K562 (cell line): ENCODE results near the gene SBNO1. TPM values are rescaled to one million over a fixed set of nuclear protein-coding genes. Genes with fewer than 3 reads are reported as not detected.

Experiments used
- ARNT ChIP-seq, 2 experiments: fragments of 450-650 bp; IDR thresholded peaks; 2 replicates each; pipeline ENCODE4 v1.6.1; 2016; ENCODE audit warnings: mild to moderate bottlenecking in 1 of 2
- CBX2 ChIP-seq: fragments of 200-600 bp; sonication (generic); IDR thresholded peaks from one replicate; pipeline ENCODE4 v1.6.1; 2012; ENCODE audit warnings: mild to moderate bottlenecking, low read length, inconsistent platforms; ENCODE audit not compliant: insufficient read depth, poor library complexity, severe bottlenecking
- CBX5 ChIP-seq: IDR thresholded peaks from 2 replicates; pipeline ENCODE4 v1.6.1; 2014; ENCODE audit warnings: low read depth, borderline replicate concordance
- CREB5 ChIP-seq: fragments of 250-450 bp; sonication (Bioruptor Pico); IDR thresholded peaks from 2 replicates; pipeline ENCODE4 v1.5.0; 2020; ENCODE audit warnings: mild to moderate bottlenecking
- FOXJ3 ChIP-seq: sonication (generic); formaldehyde crosslinking; IDR thresholded peaks from 2 replicates; pipeline ENCODE4 v1.4.0; 2020; ENCODE audit warnings: mild to moderate bottlenecking, missing genetic modification reagents
- GTF2F1 ChIP-seq: IDR thresholded peaks from 2 replicates; pipeline ENCODE4 v1.6.1; 2011; ENCODE audit warnings: low read depth, low read length, improper control_type of control experiment
- HCFC1 ChIP-seq: IDR thresholded peaks from 2 replicates; pipeline ENCODE4 v1.6.1; 2012; ENCODE audit warnings: low read depth, low read length, improper control_type of control experiment
- HLTF ChIP-seq: fragments of 450-650 bp; IDR thresholded peaks from 2 replicates; pipeline ENCODE4 v1.6.1; 2016
- LEF1 ChIP-seq: fragments of 450-650 bp; IDR thresholded peaks from 2 replicates; pipeline ENCODE4 v1.6.1; 2016; ENCODE audit warnings: mild to moderate bottlenecking
- MITF ChIP-seq: IDR thresholded peaks from 2 replicates; pipeline ENCODE4 v1.6.1; 2014; ENCODE audit warnings: antibody characterized with exemption
- RAD21 ChIP-seq, 2 experiments: fragments of 250-450 bp in 1 of 2; fragments of 450-650 bp in 1 of 2; sonication (Bioruptor Pico) in 1 of 2; formaldehyde crosslinking in 1 of 2; IDR thresholded peaks in 1 of 2; conservative IDR thresholded peaks in 1 of 2; 2 replicates each; pipeline versions ENCODE4 v1.4.0 to v1.8.0; 2020 to 2022; ENCODE audit warnings: mild to moderate bottlenecking in 2 of 2, moderate library complexity in 1 of 2
- RAD51 ChIP-seq: fragments of 450-650 bp; IDR thresholded peaks from 2 replicates; pipeline ENCODE4 v1.7.1; 2016; ENCODE audit warnings: low read depth, mild to moderate bottlenecking, borderline replicate concordance
- STAT6 ChIP-seq: sonication (generic); formaldehyde crosslinking; IDR thresholded peaks from 2 replicates; pipeline ENCODE4 v1.8.1; 2023; ENCODE audit warnings: mild to moderate bottlenecking, missing genetic modification reagents
- TAL1 ChIP-seq: fragments of 450-650 bp; IDR thresholded peaks from 2 replicates; pipeline ENCODE4 v1.6.1; 2016; ENCODE audit warnings: mild to moderate bottlenecking
- USF1 ChIP-seq: sonication (generic); formaldehyde crosslinking; IDR thresholded peaks from 2 replicates; pipeline ENCODE4 v1.9.0; 2022; ENCODE audit warnings: mild to moderate bottlenecking, missing genetic modification reagents
- ZNF121 ChIP-seq: sonication (generic); formaldehyde crosslinking; conservative IDR thresholded peaks from 2 replicates; pipeline ENCODE4 v1.8.0; 2022; ENCODE audit warnings: missing genetic modification reagents
- polyA plus RNA-seq, 8 experiments: library from polyadenylated mRNA; depleted of rRNA in 4 of 8; stranded (reverse) in 5 of 8; unstranded in 3 of 8; fragments of >200 nt; fragmentation: Nextera tagmentation in 2 of 8; fragmentation: Illumina TruSeq in 1 of 8; extraction: Ambion mirVana in 2 of 8; extraction: Trizol in 1 of 8; gene quantifications; 2 replicates each; pipeline versions ENCODE4 v1.2.1 to v1.2.3, GENCODE V29; 2011 to 2014; ENCODE audit warnings: inconsistent platforms in 1 of 8, missing spikeins in 1 of 8
- total RNA-seq, 7 experiments: library from RNA; depleted of rRNA in 6 of 7; stranded (reverse); fragments of >200 nt in 6 of 7; fragmentation: Illumina TruSeq in 2 of 7; extraction: Trizol in 2 of 7; gene quantifications; 2 replicates each; pipeline versions ENCODE4 v1.2.1 to v1.2.3, GENCODE V29; 2011 to 2021; ENCODE audit warnings: low replicate concordance in 1 of 7
- TF ChIP-seq, protein P1 (sequence below): fragments of 250-450 bp; sonication (Bioruptor Pico); IDR thresholded peaks from 2 replicates; pipeline ENCODE4 v1.4.0; 2020
- TF ChIP-seq, protein P2 (sequence below): fragments of 250-450 bp; sonication (Bioruptor Pico); IDR thresholded peaks from 2 replicates; pipeline ENCODE4 v1.5.1; 2021; ENCODE audit warnings: mild to moderate bottlenecking

Gene SBNO1
- total and polyA plus RNA-seq, 9 of the 15 experiments (the other 6 are each of a cell fraction or from before 2014, with no cell fraction given) = 14.9 to 77.1 (median 35.9) TPM

GRCh38 chr12:123365025-123365917, 624 bp upstream of the SBNO1 start (continued):
- no peak for TF ChIP-seq CBX2
- no peak for TF ChIP-seq CBX5
- TF ChIP-seq, protein P1, sequence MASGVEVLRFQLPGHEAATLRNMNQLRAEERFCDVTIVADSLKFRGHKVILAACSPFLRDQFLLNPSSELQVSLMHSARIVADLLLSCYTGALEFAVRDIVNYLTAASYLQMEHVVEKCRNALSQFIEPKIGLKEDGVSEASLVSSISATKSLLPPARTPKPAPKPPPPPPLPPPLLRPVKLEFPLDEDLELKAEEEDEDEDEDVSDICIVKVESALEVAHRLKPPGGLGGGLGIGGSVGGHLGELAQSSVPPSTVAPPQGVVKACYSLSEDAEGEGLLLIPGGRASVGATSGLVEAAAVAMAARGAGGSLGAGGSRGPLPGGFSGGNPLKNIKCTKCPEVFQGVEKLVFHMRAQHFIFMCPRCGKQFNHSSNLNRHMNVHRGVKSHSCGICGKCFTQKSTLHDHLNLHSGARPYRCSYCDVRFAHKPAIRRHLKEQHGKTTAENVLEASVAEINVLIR = no peak
- TF ChIP-seq, protein P2, sequence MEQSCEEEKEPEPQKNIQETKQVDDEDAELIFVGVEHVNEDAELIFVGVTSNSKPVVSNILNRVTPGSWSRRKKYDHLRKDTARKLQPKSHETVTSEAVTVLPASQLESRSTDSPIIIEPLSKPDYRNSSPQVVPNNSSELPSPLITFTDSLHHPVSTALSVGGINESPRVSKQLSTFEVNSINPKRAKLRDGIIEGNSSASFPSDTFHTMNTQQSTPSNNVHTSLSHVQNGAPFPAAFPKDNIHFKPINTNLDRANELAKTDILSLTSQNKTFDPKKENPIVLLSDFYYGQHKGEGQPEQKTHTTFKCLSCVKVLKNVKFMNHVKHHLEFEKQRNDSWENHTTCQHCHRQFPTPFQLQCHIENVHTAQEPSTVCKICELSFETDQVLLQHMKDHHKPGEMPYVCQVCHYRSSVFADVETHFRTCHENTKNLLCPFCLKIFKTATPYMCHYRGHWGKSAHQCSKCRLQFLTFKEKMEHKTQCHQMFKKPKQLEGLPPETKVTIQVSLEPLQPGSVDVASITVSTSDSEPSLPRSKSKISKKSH (CRISPR knock-in tag) = no peak
- peak; percentile 87 for TF ChIP-seq HCFC1
- peak in 1 of 2 experiments; percentile 88; a peak in 3 of 4 replicates for TF ChIP-seq ARNT (IDR thresholded peaks at IDR 0.05)
- no peak for TF ChIP-seq ZNF121 (CRISPR knock-in tag)
- TF ChIP-seq MITF = peak; percentile 79
- TF ChIP-seq LEF1 = no peak; the same call in 1 of the 2 replicates
- TF ChIP-seq USF1 (CRISPR knock-in tag) = peak; percentile 88
- TF ChIP-seq TAL1 = no peak
- TF ChIP-seq CREB5 (CRISPR knock-in tag) = no peak
- TF ChIP-seq FOXJ3 (CRISPR knock-in tag) = peak; percentile 77; the same call in 1 of the 2 replicates
- 0 out of 2 replicates have a peak, but pooled peaks have one; percentile 36 for TF ChIP-seq STAT6
- no peak for TF ChIP-seq GTF2F1
- TF ChIP-seq RAD51 = peak; percentile 99
- peak; percentile 46 to 62 for TF ChIP-seq RAD21 (CRISPR knock-in tag; conservative IDR thresholded peaks at IDR 0.05 in 1 of 2, IDR thresholded peaks at IDR 0.05 in 1 of 2)
- TF ChIP-seq HLTF = peak; percentile 49; the same call in 1 of the 2 replicates
